GM12872 (cell line): Measurements from ENCODE around the gene LYST.

Source experiments
- TF ChIP-seq, protein P1 (sequence below): IDR thresholded peaks from 3 replicates; pipeline ENCODE4 v1.5.1; 2011; ENCODE audit warnings: low read depth, mild to moderate bottlenecking, low read length, moderate library complexity; ENCODE audit not compliant: insufficient read depth

Gene LYST

DNA sequence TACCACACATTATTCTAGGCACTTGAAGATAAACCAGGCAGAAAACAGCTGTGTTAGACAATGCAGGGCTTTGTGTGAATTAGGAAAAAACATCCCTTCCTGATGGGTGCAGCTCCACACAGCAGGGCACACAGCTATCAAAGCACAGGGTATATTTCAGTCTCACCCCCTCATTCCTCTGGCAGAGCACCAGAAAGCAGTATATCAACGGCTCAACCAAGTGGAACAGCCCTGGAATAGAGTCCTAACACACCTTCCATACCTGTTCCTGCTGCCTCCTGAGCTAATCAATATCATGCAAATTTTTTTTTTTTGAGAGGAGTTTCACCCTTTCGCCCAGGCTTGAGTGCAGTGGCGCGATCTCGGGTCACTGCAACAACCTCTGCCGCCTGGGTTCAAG, 32.1 kb downstream of the LYST start:
- TF ChIP-seq, protein P1, sequence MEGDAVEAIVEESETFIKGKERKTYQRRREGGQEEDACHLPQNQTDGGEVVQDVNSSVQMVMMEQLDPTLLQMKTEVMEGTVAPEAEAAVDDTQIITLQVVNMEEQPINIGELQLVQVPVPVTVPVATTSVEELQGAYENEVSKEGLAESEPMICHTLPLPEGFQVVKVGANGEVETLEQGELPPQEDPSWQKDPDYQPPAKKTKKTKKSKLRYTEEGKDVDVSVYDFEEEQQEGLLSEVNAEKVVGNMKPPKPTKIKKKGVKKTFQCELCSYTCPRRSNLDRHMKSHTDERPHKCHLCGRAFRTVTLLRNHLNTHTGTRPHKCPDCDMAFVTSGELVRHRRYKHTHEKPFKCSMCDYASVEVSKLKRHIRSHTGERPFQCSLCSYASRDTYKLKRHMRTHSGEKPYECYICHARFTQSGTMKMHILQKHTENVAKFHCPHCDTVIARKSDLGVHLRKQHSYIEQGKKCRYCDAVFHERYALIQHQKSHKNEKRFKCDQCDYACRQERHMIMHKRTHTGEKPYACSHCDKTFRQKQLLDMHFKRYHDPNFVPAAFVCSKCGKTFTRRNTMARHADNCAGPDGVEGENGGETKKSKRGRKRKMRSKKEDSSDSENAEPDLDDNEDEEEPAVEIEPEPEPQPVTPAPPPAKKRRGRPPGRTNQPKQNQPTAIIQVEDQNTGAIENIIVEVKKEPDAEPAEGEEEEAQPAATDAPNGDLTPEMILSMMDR, result no peak

GRCh38 chr1:235832011-235832410, 34.7 kb downstream of the LYST start:
- TF ChIP-seq, protein P1, result no peak

DNA sequence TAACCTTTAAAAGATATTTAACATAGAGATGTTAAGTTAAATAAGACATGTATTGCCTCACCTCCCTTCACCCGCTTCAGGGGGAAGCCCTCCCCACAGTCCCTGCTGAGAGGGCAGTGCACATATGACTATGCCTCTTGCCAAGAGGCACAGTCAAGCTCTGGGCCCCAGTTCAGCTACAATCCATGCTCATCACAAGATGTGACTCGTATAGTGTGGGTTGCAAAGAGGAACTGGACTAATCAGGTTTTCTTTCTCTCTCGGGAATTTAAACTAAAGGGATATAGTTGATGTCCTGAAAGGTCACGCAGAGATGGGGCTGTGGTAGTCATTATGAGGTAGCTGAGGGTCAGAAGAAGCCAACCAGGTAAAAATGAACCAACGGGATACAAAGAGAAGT, 35.6 kb downstream of the LYST start:
- TF ChIP-seq, protein P1, result no peak

DNA sequence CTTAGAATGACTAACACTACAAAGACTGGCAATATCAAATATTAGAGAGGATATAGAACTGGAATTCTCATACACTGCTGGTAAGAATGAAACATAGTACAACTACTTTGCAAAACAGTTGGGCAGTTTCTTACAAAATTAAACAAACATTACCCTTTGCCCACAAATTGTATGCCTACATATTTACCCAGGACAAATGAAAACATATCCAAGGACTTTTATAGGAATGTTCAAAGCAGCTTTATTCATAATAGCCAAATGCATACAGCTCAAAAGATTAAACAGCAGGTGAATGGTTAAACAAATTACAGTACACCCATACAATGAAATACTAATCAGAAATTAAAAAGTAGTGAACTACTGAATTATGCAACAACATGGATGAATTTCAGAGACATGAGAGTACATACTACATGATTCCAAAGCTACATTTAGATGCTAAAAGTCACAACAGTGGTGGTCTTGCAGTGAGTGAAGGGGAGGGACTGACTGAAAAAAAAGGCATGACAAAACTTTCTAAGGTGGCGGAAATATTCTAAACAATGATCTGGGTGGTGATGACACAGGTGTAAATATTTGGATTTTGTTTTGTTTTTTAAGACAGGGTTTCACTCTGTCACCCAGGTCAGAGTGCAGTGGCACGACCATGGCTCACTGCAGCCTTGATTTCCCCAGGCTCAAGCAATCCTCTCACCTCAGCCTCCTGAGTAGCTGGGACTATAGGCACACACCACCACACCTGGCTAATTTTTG, 40.4 kb downstream of the LYST start:
- TF ChIP-seq, protein P1, result no peak

DNA sequence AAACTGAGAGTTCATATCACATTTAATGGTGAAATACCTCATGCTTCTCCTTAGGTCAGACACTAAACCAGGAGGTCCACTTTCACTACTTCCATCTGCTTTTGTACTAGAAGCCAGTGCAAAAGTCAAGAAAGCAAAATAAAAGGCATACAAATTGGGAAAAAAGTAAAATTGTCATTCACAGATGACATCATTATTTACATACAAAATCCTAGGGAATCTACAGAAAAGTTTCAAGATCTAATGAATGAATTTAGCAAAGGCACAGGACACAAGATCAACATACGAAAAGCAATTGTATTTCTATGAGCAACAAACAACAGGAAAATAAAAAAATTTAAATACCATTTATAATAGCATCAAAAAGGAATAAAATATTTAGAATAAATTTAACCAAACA, 41.5 kb downstream of the LYST start:
- TF ChIP-seq, protein P1, result no peak

DNA sequence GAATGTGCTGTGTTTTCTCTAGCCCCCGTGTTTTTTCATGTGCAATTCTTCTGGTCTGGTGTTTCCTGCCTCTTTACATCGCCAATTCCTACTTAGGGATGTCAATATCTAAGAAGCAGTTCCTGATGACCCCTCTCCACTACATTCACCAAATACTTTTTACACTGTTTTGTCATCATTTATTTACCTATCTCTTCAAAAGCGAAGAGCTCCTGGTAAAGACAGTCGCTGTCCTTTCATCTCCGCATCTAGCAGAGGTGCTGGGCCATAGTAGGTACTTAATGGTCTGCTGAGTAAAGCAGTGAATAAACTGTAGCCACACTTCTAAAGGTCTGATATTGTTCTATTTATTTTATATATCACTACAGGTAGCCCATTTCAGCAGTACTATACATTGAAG, 43.0 kb downstream of the LYST start:
- TF ChIP-seq, protein P1, result no peak

GRCh38 chr1:235822685-235823084, 44.0 kb downstream of the LYST start:
- TF ChIP-seq, protein P1, result no peak
